Dermis microvascular lymphatic vessel endothelial cell (primary cell): Measurements from ENCODE around the gene CYP2W1. TPM values are rescaled to one million over a fixed set of nuclear protein-coding genes. Genes with fewer than 3 reads are reported as not detected.
"Not testable (repeated sequence)": the region's sequence is repeated elsewhere in the genome, so short reads cannot be mapped to it uniquely, and the experiment has no call there.

Source experiments
- DNase-seq, 2 donors: peaks; one replicate each; pipeline versions ENCODE4 v3.0.0 to v3.0.0-alpha.2; 2010; ENCODE audit warnings: low read depth in 2 of 2
- total RNA-seq: library from RNA; depleted of rRNA; stranded (reverse); fragments of >200 nt; gene quantifications from 2 replicates; pipeline ENCODE4 v1.2.1, GENCODE V29; 2014

CYP2W1 gene
- total RNA-seq, 1 donor from 2014 or later, result not detected

- DNase-seq, result no peak
Observed at GRCh38 chr7:996079-996872, 13.3 kb downstream of the CYP2W1 start.

- no peak for DNase-seq
Observed at GRCh38 chr7:997404-998395, 14.7 kb downstream of the CYP2W1 start.

DNA sequence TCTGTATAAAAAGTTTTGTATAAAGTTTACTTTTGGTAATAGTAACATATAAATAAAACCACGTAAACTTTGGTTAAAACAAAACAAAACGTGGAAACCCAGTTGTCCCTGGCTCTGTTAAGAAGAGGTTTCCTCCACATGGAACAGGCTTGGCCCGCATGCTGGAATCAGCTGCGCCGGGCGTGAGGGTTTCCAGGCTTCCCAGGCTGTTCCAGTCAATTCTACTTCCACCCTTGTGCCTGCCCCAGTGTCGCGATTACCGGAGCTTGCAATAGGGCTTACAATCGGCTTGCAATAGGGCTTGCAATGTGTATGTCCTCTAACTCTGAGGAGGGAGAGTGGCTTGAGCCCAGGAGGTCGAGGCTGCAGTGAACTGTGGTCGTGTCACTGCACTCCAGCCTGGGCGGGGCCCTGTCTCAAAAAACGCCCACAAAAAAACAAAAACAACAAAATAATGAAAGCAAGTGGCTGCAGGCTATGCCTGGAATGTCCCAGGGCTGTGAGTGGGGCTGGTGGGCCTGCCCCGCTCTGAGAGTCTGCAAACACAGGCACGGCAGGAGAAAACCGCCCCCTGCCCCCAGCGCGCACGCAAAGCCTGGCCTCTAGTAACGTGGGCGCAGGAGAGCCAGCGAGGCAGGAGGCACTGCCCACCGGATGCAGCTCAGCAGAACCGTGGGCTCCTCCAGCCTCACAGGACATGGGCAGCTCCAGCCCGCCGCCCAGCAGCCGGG is 16.3 kb downstream of the CYP2W1 start:
- DNase-seq, result no peak

DNA sequence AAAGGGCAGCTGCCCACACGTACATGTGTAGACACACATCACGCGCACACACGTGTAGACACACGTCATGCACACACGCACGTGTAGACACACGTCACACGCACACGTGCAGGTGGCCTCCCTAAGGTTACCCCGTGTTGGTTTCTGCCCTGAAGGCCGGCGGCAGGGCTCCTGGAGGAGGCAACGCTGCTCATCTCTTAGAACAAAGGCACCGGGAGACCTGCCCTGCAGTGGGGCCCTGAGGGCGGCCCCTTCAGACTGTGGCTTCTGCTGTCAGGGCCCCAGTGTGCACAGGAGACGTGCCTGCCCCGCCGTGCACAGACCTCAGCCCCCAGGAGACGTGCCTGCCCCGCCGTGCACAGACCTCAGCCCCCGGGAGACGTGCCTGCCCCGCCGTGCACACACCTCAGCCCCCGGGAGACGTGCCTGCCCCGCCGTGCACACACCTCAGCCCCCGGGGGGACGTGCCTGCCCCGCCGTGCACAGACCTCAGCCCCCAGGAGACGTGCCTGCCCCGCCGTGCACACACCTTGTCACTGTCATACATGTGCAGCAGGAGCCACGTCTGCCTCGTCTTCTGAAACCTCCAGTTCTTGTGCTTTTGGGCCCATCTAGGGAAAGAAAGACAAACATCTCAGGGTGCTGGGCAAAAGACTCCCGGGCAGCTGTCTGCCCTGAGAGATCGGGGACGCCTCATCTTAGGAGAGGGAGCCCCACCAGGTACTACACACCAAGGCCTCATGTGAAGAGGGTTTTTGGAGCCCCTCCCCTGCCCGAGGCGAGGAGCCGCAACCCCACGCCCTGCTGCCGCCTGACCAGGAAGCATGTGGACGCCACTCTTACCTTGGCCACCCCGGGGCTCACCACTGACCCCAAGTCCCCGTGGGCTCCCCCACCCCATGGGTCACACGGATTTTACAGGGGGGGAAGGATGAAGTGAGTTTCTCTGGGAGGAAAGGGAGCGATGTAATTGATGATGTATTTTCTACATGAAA is 17.3 kb downstream of the CYP2W1 start:
- DNase-seq, result no peak

DNA sequence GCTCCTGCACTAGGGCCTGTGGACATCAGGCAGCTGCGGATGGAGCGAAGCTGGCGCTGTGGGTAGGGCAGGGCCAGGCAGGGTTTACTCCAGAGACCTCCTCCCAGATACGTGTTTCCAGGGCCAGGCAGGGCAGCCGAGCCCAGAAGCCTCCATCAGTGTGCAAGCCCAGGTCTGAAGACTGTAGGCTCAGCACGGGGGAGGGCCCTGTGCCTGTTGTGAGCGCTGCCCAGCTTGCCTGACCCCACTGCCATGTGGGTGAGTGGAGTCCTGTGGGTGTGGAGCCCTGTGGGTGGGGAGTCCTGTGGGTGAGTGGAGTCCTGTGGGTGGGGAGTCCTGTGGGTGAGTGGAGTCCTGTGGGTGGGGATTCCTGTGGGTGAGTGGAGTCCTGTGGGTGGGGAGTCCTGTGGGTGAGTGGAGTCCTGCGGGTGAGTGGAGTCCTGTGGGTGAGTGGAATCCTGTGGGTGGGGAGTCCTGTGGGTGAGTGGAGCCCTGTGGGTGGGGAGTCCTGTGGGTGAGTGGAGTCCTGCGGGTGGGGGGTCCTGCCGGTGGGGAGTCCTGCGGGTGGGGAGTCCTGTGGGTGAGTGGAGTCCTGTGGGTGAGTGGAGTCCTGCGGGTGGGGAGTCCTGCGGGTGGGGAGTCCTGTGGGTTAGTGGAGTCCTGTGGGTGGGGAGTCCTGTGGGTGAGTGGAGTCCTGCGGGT is 18.2 kb downstream of the CYP2W1 start:
- not testable (repeated sequence) for DNase-seq

DNA sequence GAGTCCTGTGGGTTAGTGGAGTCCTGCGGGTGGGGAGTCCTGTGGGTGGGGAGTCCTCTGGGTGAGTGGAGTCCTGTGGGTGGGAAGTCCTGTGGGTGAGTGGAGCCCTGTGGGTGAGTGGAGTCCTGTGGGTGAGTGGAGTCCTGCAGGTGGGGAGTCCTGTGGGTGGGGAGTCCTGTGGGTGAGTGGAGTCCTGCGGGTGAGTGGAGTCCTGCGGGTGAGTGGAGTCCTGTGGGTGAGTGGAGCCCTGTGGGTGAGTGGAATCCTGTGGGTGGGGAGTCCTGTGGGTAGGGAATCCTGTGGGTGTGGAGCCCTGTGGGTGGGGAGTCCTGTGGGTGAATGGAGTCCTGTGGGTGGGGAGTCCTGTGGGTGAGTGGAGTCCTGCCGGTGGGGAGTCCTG is 19.0 kb downstream of the CYP2W1 start:
- DNase-seq, result not testable (repeated sequence)

DNA sequence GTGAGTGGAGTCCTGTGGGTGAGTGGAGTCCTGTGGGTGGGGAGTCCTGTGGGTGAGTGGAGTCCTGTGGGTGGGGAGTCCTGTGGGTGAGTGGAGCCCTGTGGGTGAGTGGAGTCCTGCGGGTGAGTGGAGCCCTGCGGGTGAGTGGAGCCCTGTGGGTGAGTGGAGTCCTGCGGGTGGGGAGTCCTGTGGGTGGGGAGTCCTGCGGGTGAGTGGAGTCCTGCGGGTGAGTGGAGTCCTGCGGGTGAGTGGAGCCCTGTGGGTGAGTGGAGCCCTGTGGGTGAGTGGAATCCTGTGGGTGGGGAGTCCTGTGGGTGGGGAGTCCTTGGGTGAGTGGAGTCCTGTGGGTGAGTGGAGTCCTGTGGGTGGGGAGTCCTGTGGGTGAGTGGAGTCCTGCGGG is 19.5 kb downstream of the CYP2W1 start:
- DNase-seq, result not testable (repeated sequence)

- DNase-seq, result no peak
Observed at GRCh38 chr7:1004018-1004852, 21.3 kb downstream of the CYP2W1 start.

GRCh38 chr7:1005303-1005702 is 22.3 kb downstream of the CYP2W1 start:
- no peak for DNase-seq

- DNase-seq, result no peak
Observed at GRCh38 chr7:1007901-1008300, 24.9 kb downstream of the CYP2W1 start.

DNA sequence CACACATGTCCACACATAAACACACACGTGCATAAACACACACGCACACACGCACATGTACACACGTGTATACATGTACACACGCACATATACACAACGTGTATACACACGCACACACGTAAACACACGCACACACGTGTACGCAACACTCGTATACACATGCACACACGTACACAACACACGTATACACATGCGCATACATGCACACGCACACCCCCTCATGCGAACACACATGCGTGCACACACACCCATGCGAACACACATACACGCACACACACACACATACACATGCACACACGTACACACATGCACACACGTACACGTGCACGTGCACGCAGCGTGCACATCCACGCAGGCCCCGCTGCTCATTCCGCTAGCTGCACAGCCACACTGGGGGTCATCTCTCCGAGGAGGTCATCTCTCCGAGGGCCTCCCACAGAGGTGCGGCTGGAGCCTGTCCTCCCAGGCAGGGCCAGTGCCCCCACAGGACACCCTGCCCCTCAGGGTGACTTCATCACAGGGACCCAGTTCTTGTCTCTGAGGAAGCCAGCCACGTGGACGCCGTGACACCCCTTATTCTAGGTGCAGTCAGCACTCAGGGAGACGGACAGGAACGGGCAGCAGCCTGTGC is 25.9 kb downstream of the CYP2W1 start:
- DNase-seq, result no peak

DNA sequence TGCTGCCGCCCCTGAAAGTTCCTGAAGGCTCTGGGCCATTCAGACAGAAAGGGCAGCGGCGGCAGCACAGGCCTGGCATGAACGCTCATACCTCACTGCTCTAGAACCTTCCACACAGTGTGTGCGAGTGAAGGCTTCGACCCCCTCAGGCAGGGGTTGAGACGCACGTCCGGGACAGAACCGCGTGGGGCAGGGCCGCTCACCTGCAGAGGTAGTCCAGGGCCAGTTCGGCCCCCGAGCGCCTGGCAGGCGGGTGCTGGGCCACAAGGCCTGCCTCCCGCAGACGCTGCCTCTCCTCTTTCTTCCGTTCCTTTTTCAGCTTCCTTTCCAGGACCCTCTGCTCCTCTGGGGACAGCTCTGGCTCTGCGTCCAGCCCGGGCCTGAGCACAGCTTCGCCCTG is 26.8 kb downstream of the CYP2W1 start:
- DNase-seq, result no peak

GRCh38 chr7:1010226-1010625 is 27.2 kb downstream of the CYP2W1 start:
- no peak for DNase-seq

DNA sequence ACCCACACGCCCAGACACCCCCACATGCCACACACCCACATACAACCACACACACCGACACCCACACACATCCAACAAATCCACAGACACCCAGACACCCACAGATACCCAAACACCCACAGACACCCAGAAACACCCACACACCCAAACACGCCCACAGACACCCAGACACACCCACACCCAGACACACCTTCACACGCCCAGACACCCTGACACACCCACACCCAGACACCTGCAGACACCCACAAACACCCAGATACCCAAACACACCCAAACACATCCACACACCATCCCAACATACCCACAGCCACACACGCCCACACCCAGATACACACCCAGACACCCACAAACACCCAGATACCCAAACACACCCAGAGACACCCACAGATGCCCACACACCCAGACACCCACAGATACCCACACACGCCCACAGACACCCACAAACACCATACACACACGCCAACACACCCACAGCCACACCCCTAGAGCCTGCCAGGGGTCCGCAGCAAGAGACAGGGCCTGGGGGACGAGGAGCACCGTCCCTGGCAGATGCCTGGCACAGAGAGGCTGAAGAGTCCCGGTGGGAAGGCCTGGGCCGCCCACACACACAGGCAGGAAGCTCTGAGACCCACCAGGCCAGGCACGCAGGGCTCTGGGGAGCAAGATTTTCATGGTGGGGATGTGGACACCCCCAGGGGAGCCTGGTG is 28.5 kb downstream of the CYP2W1 start:
- DNase-seq, result no peak

- no peak for DNase-seq
Observed at GRCh38 chr7:1012004-1012715, 29.2 kb downstream of the CYP2W1 start.

- DNase-seq, result no peak
Observed at GRCh38 chr7:1012716-1013095, 29.7 kb downstream of the CYP2W1 start.

DNA sequence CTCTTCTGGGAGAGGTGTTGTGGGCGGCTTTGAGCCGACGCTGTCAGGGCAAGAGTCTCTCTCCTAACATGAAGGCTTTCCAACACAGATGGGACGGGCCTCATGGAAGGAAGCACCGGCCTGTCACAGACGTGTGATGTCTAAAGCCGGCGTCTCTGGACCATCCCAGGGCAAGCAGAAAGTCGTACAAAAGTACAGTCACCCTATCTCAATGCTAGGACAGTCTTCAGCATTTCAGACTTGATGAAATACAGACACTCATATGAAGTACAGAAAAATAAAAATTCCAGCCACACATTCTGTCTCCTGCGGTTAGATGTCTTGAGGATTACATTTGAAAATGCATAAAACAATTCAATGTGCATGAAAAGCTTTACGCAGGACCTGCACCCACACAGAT is 30.6 kb downstream of the CYP2W1 start:
- no peak for DNase-seq
